GM06990 (cell line): ENCODE data around the gene TARS2.

ENCODE experiments used
- DNase-seq: peaks from one replicate; pipeline ENCODE4 v3.0.0-alpha.2; 2011; ENCODE audit not compliant: insufficient read length; ENCODE audit errors: extremely low read depth
- H3K27me3 ChIP-seq: replicated peaks from 2 replicates; pipeline ENCODE4 v1.6.0; 2011; ENCODE audit warnings: low read length; ENCODE audit not compliant: control insufficient read depth, insufficient read depth
- H3K36me3 ChIP-seq: 2 replicates; pipeline ENCODE4 v1.5.1; 2011; ENCODE audit warnings: low read length; ENCODE audit not compliant: control insufficient read depth, insufficient read depth
- H3K4me3 ChIP-seq: replicated peaks from 2 replicates; pipeline ENCODE4 v1.5.1; 2011; ENCODE audit warnings: low read depth, mild to moderate bottlenecking, control low read depth, low read length
- TF ChIP-seq, protein P1 (sequence below): IDR thresholded peaks from 2 replicates; pipeline ENCODE4 v1.5.1; 2011; ENCODE audit warnings: low read length, control low read depth, mild to moderate bottlenecking, inconsistent platforms; ENCODE audit not compliant: insufficient read depth, poor library complexity, severe bottlenecking

The TARS2 gene

GRCh38 chr1:150553392-150554085 lies 66.3 kb downstream of the TARS2 start:
- H3K4me3 ChIP-seq: no peak overlapping the region
- no peak for DNase-seq
- H3K27me3 ChIP-seq: no peaks in the 10 kb centered on the region; the same call in 1 of the 2 replicates
- no peaks in the 10 kb centered on the region for H3K36me3 ChIP-seq
- TF ChIP-seq, protein P1, sequence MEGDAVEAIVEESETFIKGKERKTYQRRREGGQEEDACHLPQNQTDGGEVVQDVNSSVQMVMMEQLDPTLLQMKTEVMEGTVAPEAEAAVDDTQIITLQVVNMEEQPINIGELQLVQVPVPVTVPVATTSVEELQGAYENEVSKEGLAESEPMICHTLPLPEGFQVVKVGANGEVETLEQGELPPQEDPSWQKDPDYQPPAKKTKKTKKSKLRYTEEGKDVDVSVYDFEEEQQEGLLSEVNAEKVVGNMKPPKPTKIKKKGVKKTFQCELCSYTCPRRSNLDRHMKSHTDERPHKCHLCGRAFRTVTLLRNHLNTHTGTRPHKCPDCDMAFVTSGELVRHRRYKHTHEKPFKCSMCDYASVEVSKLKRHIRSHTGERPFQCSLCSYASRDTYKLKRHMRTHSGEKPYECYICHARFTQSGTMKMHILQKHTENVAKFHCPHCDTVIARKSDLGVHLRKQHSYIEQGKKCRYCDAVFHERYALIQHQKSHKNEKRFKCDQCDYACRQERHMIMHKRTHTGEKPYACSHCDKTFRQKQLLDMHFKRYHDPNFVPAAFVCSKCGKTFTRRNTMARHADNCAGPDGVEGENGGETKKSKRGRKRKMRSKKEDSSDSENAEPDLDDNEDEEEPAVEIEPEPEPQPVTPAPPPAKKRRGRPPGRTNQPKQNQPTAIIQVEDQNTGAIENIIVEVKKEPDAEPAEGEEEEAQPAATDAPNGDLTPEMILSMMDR: no peak

DNA sequence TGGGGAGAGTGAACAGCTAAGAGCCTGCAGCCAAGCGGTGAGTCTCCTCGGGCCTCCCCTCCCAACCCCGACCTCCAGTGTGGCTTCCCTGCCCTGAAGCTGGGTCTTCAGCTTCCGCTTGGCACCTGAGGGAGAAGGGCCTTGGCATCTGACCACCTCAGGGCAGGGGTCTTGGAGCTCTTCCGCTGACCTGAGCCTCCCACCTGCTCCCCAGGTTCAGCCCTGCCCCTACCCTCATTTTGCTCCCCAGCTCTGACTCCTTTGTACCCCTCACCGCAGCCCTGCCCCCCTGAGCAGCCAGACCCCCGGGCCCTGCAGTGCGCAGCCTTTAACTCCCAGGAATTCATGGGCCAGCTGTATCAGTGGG lies 66.8 kb downstream of the TARS2 start:
- TF ChIP-seq, protein P1: no peak
- H3K36me3 ChIP-seq: no peaks in the 10 kb centered on the region
- no peak for DNase-seq
- no peak overlapping the region for H3K4me3 ChIP-seq
- no peaks in the 10 kb centered on the region; the same call in 1 of the 2 replicates for H3K27me3 ChIP-seq

DNA sequence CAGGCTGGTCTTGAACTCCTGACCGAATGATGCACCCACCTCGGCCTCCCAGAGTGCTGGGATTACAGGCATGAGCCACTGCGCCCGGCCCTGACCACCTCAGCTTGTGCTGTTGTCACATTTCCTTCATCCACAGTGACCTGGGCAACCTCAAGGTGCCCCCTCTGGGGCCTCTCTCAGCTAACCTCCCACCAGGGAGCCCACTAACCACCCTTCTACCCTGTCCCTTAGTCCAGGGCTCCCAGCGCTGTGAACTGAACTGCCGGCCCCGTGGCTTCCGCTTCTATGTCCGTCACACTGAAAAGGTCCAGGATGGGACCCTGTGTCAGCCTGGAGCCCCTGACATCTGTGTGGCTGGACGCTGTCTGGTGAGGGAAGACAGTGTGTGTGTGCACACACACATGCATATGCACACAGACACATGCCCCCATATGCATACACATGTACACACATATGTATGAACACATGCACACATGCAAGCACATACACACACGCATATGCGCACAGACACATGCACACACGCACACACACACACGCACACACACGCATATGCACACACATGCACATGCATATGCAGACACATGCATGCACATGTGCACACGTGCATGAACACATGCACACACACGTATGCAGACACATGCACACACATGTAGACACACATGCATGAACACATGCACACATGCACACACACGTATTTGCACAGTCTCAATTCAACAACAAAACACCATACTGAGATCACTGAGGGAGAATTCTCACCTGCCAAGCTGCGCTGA lies 68.2 kb downstream of the TARS2 start:
- Histone ChIP-seq H3K27me3 (no peaks in the 10 kb centered on the region; the same call in 1 of the 2 replicates), H3K4me3 (no peak overlapping the region), H3K36me3 (no peaks in the 10 kb centered on the region)
- TF ChIP-seq, protein P1: no peak
- no peak for DNase-seq

- Histone ChIP-seq H3K27me3 (no peaks in the 10 kb centered on the region; the same call in 1 of the 2 replicates), H3K36me3 (no peaks in the 10 kb centered on the region), H3K4me3 (no peak overlapping the region)
- DNase-seq: no peak
- TF ChIP-seq, protein P1: no peak
These were observed 69.0 kb downstream of the TARS2 start for GRCh38 chr1:150555971-150556865.

DNA sequence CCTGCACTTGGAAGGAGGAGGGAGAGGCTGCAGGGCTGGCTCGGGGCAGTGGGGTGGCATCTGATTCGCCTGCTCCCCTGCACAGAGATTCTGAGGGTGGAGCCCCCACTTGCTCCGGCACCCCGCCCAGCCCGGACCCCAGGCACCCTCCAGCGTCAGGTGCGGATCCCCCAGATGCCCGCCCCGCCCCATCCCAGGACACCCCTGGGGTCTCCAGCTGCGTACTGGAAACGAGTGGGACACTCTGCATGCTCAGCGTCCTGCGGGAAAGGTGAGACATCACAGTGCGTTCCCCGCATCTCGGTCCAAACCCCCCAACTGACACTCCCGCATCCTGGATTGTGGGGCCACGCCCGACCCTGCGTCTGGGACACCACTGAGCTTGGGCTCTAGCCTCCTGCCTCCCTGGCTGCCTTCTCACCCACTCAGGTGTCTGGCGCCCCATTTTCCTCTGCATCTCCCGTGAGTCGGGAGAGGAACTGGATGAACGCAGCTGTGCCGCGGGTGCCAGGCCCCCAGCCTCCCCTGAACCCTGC lies 69.9 kb downstream of the TARS2 start:
- Histone ChIP-seq H3K36me3 (no peaks in the 10 kb centered on the region), H3K27me3 (no peaks in the 10 kb centered on the region; the same call in 1 of the 2 replicates), H3K4me3 (no peak overlapping the region)
- TF ChIP-seq, protein P1: no peak
- no peak for DNase-seq
